Right renal cortex interstitium (tissue), 3 donors: Measurements from ENCODE around the gene SPRED2. TPM values are rescaled to one million over a fixed set of nuclear protein-coding genes. Genes with fewer than 3 reads are reported as not detected.

Experiments used
- DNase-seq, 3 donors: peaks; one replicate each; pipeline ENCODE4 v3.0.0-alpha.2; 2013; ENCODE audit warnings: low read depth in 3 of 3, low spot score in 2 of 3
- polyA plus RNA-seq, 3 donors: library from polyadenylated mRNA; unstranded; fragments of 120-200 nt; gene quantifications; one replicate each; pipeline ENCODE4 v1.2.1, GENCODE V29; 2013; ENCODE audit not compliant: insufficient read length in 3 of 3

Gene SPRED2
- polyA plus RNA-seq, 3 donors: 36.0 to 38.3 (median 37.2) TPM

- no peak for DNase-seq
These were observed 170.7 kb downstream of the SPRED2 start for GRCh38 chr2:65261676-65262075.

Other genes with a start within 250 kb of the SPRED2 start
- gene ACTR2, start 204.8 kb downstream of the SPRED2 start, polyA plus RNA-seq: 100 to 1,000 TPM; 205 to 212 (median 207) TPM